Right cardiac atrium (tissue), 5 donors: Measurements from ENCODE around the gene ARHGAP10. TPM values are rescaled to one million over a fixed set of nuclear protein-coding genes. Genes with fewer than 3 reads are reported as not detected.
A peak's percentile ranks its signal among the peaks of the same experiment; 100 is the strongest.

Experiments used
- ATAC-seq, 2 donors: fragments of 200-7000 bp; cut with Tn5 transposase; one replicate each; pipeline versions ENCODE4 v1.8.0 to v1.9.1; 2020; ENCODE audit warnings: moderate library complexity in 2 of 2, mild to moderate bottlenecking in 1 of 2
- DNase-seq, 3 donors: peaks; one replicate each; pipeline ENCODE4 v3.0.0-alpha.2; 2020
- H3K27ac ChIP-seq: one replicate; pipeline ENCODE4 v1.5.1; 2013; ENCODE audit warnings: mild to moderate bottlenecking, low read length, control low read depth, moderate library complexity
- H3K27me3 ChIP-seq: one replicate; pipeline ENCODE4 v1.6.1; 2013; ENCODE audit not compliant: control insufficient read depth, insufficient read depth
- H3K4me1 ChIP-seq: one replicate; pipeline ENCODE4 v1.6.1; 2013; ENCODE audit warnings: low read length; ENCODE audit not compliant: control insufficient read depth, insufficient read depth
- H3K4me3 ChIP-seq: one replicate; pipeline ENCODE4 v1.5.1; 2013; ENCODE audit warnings: low read length, control low read depth
- H3K9me3 ChIP-seq: one replicate; pipeline ENCODE4 v1.6.1; 2013; ENCODE audit warnings: low read length; ENCODE audit not compliant: control insufficient read depth
- WGBS: extraction: QIAGEN DNeasy Blood & Tissue Kit; methylation state at CpG from one replicate; pipeline ENCODE4 v1.1.7; 2013; 5-methylcytosine and 5-hydroxymethylcytosine counted together
- intact Hi-C, 4 donors: fragments of 100-400 bp; cut with DNase I; formaldehyde crosslinking; loops; one replicate each; pipeline versions ENCODE4 v1.11.0 to v1.14.0; 2022 to 2023
- polyA plus RNA-seq: library from polyadenylated mRNA; stranded (reverse); fragments of 200-250 nt; gene quantifications from one replicate; pipeline ENCODE4 v1.2.3, GENCODE V29; 2013
- total RNA-seq, 4 donors: library from RNA; stranded (reverse); fragmentation: NEBNext Ultra II Directional; extraction: Animal tissue kit (Norgen Biotek cat#: 25700); gene quantifications; one replicate each; pipeline ENCODE4 v1.2.1, GENCODE V29; 2021
- donor health status: healthy with polysubstance abuse.
- donor health status: DM: no; HTN: yes; CAD: no.
- donor health status: DM: no; HTN: no; CAD: no.
- donor health status: DM: no; HTN: yes; CAD: no; lungs with severe emphysema.
- donor health status: DM: yes; HTN: yes; CAD: no.

ARHGAP10 gene
- total and polyA plus RNA-seq, 5 donors = 36.7 to 54.1 (median 47.3) TPM

DNA sequence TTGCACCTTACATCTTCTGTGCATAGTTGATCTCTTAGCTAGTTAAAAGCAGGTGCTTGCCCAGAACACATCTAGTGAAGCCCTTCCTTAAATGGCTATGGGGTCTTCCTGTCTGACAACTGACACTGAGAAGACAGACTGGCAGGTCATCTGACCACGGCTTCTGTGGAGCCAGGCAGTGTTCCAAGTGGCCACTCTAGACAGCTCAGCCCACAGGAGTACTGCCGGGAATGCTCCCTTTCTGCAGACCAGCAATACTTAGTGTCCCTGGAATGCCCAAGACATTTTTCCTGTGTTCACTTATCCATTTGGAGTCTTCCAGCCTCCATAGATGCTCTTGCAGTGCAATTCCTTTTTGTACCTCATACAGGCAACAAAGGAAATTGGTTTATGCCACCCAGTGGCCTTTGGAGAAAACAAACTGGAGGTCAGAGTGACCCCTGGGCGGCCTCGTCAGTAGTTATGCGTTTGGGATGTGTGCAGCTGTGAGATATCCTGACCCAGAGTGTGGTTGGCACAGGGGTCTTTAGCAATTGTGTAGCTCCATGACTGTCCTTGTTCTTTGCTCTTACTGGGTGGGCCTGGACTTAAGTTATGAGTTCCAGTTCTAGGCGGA is 335.5 kb downstream of the ARHGAP10 start:
- Histone ChIP-seq H3K27ac (peak overlapping the region; percentile 43), H3K27me3 (no peaks in the 10 kb centered on the region), H3K4me3 (no peak overlapping the region), H3K4me1 (peaks cover 11% of the 10 kb centered on the region), H3K9me3 (no peaks in the 10 kb centered on the region)
- intact Hi-C loops = no loop called here
- DNase-seq = peak in 1 of 3 donors; percentile 51
- 68% methylated on average over 6 of the region's 6 CpGs for WGBS
- peak; percentile 17 to 22 for ATAC-seq

DNA sequence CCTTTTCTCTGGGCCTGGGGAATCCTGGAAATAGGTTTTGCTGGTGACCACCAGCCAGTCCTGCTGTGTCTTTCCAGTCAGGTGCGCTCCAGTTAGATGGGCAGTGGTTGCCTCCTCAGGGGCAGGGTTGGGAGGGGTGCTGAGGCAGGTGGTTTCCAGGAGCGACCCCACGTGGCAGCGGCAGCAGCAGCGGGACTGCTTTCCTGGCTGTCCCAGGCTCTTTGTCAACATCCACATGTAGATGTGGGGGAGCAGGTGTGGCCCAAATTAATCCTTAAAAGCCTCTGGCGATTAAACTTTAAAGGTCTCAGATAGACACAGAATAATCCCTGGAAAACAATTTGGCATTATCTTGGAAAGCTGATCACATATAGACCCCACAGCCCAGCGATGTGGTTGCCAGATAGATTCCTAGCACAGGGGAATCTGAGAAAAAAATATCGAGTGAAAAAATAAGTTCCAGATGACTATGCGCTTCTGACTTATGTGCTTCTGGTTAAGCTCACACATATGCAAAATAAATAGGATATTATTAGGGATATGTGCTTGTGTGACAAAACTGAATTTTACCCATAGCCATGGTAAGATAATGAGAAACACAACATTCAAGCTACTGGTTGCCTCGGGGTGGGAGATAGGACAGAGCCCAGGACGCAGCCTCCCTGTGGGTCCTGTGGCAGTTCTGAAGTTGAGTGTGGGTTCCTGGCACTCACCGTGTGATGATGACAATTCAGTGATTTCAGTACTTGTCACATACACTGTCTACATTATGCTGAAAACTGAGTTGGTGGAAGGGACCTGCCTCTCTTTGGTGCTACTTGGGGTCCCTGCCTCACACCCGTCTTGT is 336.4 kb downstream of the ARHGAP10 start:
- intact Hi-C loops = no loop called here
- Histone ChIP-seq H3K27me3 (no peaks in the 10 kb centered on the region), H3K4me1 (peaks cover 11% of the 10 kb centered on the region), H3K9me3 (no peaks in the 10 kb centered on the region), H3K4me3 (no peak overlapping the region), H3K27ac (peak overlapping the region; percentile 43)
- ATAC-seq = peak in 1 of 2 donors; percentile 4
- 70% methylated on average over 13 of the region's 13 CpGs for WGBS
- no peak for DNase-seq

DNA sequence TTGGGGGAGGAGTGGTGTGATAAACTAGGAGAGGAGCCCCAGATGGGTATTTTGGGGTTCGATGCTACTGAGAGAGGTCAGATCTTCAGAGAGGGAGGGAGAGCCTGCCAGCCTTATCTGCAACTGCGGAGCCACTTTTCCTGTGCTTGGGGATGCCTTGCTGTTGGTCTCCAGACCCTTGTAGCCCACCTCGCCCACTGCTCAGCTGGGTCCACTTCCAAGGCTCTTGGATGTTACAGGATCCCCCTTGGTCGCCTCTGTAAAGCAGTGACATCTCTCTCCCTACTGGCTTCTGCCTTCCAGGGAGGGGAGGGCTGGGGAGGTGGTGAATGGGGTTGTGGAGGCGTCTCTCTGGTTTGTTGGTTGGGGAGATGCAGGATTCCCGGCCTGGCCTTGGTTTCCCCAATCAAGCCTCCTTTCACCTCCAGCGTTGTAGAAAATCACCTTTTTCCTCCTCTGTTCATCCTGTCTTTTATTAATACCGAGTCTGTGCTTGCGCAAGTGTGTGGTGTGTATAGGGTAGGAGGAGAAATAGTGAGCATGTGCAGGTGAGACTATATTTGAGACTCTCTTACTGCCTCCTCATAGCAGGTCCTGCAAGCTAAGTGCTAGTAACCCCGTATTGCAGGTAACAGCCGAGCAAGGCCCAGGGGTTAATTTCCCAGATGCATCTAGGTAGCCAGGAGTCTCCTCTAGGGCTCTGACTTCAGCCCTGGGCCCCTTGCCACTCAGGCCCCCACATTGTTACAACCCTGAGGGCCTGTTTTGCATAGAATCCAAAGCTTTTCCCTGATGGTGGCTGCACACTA is 337.4 kb downstream of the ARHGAP10 start:
- H3K27me3 ChIP-seq = no peaks in the 10 kb centered on the region
- WGBS = 79% methylated on average over 11 of the region's 11 CpGs
- intact Hi-C loops = no loop called here
- no peaks in the 10 kb centered on the region for H3K9me3 ChIP-seq
- no peak for DNase-seq
- peaks cover 11% of the 10 kb centered on the region for H3K4me1 ChIP-seq
- H3K4me3 ChIP-seq = no peak overlapping the region
- H3K27ac ChIP-seq = peak overlapping the region; percentile 43
- no peak for ATAC-seq

DNA sequence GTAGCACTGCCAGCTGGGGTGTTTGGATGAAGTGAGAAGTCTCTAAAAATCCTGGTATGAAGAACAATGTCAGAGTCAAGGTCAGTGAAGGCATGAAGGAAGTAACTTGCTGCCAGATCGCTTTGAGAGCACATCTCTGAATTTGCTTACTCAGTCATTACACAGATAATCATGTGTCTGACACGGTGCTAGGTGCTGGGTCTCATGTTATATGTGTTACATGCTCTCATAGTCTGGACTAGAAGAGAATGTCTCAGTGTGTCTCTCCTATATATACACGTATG is 337.9 kb downstream of the ARHGAP10 start:
- intact Hi-C loops = no loop called here
- Histone ChIP-seq H3K4me1 (peaks cover 11% of the 10 kb centered on the region), H3K27ac (peak overlapping the region; percentile 43), H3K9me3 (no peaks in the 10 kb centered on the region), H3K27me3 (no peaks in the 10 kb centered on the region), H3K4me3 (no peak overlapping the region)
- peak in 1 of 2 donors; percentile 30 for ATAC-seq
- DNase-seq = no peak
- WGBS = 39% methylated on average over 3 of the region's 3 CpGs

DNA sequence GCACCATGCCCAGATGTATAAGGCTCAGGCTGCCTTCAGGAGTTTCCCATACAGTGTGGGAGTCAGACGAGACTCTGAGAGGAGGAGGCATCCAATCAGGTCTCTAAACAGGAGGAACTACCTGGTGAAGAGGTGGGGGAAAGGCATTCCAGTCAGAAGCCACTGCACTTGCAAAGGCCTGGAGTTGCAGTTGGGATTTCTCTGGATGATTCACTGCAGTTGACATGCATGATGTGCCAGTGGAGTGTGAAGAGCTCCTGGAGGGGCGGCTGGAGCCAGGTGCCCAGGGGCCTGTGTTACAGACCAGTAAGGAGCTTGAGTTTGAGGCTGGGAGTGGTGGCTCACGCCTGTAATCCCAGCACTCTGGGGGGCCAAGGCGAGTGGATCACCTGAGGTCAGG is 339.1 kb downstream of the ARHGAP10 start:
- no peaks in the 10 kb centered on the region for H3K9me3 ChIP-seq

DNA sequence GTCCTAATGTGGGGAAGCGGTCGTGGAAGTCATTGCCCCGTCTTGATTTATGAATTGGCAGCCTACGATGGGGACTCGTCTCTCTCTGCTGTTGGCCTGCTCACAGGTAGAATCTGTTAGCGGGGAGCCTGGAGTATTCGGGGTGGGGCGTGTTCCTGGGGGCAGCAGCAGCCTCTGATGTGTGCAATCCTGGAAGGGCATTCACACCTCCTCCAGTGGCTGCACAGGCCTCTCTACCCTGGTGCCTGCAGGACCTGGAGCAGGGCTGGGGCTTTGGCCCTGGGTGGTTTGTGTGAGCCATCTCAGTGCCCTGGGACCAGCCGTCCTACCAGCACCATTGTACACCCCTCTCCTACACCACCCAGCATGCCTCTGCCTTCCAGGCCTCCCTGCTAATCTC is 340.9 kb downstream of the ARHGAP10 start:
- H3K4me3 ChIP-seq = no peak overlapping the region
- intact Hi-C loops = no loop called here
- H3K27ac ChIP-seq = no peak overlapping the region
- DNase-seq (peak in 1 of 3 donors; percentile 44), ATAC-seq (no peak)
- H3K9me3 ChIP-seq = no peaks in the 10 kb centered on the region
- no peaks in the 10 kb centered on the region for H3K27me3 ChIP-seq
- WGBS = 96% methylated on average over 9 of the region's 9 CpGs
- H3K4me1 ChIP-seq = peaks cover 7% of the 10 kb centered on the region

More for the DNA sequence above, 339.1 kb downstream of the ARHGAP10 start:
- no peak for ATAC-seq
- intact Hi-C loops = no loop called here
- H3K27me3 ChIP-seq = no peaks in the 10 kb centered on the region
- WGBS = 84% methylated on average over 4 of the region's 4 CpGs
- H3K4me1 ChIP-seq = peaks cover 10% of the 10 kb centered on the region
- H3K27ac ChIP-seq = no peak overlapping the region
- no peak for DNase-seq
- no peak overlapping the region for H3K4me3 ChIP-seq

DNA sequence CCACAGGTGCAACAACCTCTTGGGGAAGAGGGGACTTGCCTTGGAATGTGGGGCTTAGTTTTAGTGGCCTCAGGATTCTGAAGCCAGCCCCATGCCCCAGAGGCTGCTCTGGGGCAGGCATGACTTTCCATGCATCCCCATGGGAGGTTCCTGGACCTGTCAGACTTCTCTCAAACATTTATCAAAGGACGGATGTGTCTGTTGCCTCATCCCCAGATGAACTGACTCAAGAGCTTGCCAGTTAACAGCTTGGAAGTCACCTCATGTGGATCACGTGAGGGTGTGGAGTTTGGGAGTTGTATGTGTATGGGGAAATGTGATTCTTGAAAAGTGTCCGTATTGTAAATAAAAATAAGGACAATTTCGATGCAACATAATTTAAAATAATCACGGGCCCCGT is 341.5 kb downstream of the ARHGAP10 start:
- intact Hi-C loops = no loop called here
- DNase-seq (no peak), ATAC-seq (peak in 1 of 2 donors; percentile 13)
- Histone ChIP-seq H3K27ac (no peak overlapping the region), H3K4me3 (no peak overlapping the region), H3K4me1 (peaks cover 7% of the 10 kb centered on the region), H3K9me3 (no peaks in the 10 kb centered on the region), H3K27me3 (no peaks in the 10 kb centered on the region)
- 81% methylated on average over 6 of the region's 6 CpGs for WGBS

DNA sequence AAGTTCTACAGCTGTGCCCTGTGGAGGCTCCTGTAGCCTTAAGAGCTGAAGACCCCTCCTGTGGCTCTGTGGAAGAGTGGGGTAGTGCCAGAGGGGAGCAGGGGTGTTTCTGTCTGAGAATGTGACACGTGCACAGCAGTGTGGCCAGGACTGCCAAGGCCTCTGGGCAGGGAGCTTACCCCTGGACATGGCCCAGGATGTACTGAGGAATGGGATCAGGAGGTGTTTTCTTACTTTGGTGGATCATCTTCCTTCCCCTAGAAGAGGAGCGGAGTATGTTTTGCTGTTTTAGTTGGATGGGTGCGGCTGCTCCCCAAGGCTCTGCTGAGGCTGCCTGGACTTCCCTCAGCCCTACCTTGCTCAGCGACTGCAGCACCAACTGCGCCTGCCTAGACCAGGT is 342.6 kb downstream of the ARHGAP10 start:
- WGBS = 92% methylated on average over 5 of the region's 5 CpGs
- ATAC-seq (no peak), DNase-seq (no peak)
- Histone ChIP-seq H3K27me3 (no peaks in the 10 kb centered on the region), H3K4me1 (peaks cover 3% of the 10 kb centered on the region), H3K27ac (no peak overlapping the region), H3K9me3 (no peaks in the 10 kb centered on the region), H3K4me3 (no peak overlapping the region)
- intact Hi-C loops = no loop called here

DNA sequence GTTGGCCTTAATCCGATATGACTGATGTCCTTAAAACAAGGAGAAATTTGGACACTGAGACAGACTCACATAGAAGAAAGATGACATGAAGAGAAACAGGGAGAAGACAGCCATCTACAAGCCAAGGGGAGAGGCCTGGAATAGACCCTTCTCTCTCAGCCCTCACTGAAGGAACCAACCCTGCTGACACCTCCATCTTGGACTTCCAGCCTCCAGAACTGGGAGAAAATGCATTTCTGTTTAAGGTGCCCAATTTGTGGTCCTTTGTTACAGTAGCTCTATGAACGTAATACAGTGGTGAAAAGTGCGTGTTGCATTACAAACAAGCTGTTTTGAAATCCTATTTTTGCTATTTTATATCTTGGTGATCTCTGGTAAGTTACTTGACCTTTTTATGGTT is 343.6 kb downstream of the ARHGAP10 start:
- Histone ChIP-seq H3K27ac (no peak overlapping the region), H3K4me3 (no peak overlapping the region), H3K4me1 (peaks cover 1% of the 10 kb centered on the region), H3K9me3 (no peaks in the 10 kb centered on the region), H3K27me3 (no peaks in the 10 kb centered on the region)
- intact Hi-C loops = no loop called here
- WGBS = 98% methylated on average over 3 of the region's 3 CpGs
- ATAC-seq = no peak
- DNase-seq = no peak

DNA sequence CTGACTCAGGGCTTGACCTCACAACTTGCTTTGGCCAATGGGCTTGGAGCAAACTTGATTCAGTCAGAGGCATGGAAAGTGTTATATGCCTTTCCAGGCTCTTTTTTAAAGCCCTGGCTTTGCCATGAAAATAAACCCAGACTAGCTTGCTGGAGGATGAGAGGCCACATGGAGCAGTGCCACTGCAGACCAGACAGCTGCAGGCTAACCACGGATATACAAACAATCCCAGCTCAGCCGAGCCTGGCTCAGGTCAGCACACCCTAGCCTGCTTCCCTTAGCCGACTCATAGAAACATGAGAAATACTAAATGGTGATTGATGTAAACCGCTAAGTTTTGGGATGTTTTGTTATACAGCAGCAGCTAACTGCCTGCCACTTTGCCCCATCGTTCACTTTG is 345.1 kb downstream of the ARHGAP10 start:
- Histone ChIP-seq H3K27ac (no peak overlapping the region), H3K27me3 (no peaks in the 10 kb centered on the region), H3K4me1 (peaks cover 1% of the 10 kb centered on the region), H3K9me3 (no peaks in the 10 kb centered on the region), H3K4me3 (no peak overlapping the region)
- intact Hi-C loops = no loop called here
- no peak for ATAC-seq
- DNase-seq = no peak
- WGBS = 92% methylated on average over 5 of the region's 5 CpGs

DNA sequence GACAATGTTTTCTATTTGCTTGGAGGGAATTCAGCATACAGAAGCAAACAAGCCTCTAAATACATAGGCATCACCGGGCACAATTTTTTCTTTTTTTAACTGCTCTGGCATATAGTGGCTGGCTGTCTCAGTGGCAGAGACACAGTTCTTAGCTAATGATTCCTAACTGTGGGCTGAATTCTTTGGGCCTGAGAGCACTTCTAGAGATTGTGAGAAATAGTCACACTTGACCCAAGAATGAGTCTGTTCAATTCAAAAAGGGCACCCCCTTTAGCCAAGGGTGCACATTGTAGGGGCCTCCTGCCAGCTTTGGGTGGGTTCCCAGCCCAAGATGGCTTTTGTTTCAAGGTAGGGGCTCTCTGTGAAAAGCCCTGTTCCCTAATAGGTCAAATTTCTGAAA is 345.7 kb downstream of the ARHGAP10 start:
- no peak for DNase-seq
- no peak overlapping the region for H3K4me3 ChIP-seq
- ATAC-seq = no peak
- H3K9me3 ChIP-seq = no peaks in the 10 kb centered on the region
- 83% methylated on average over 1 of the region's 1 CpG for WGBS
- no peak overlapping the region for H3K27ac ChIP-seq
- H3K27me3 ChIP-seq = no peaks in the 10 kb centered on the region
- intact Hi-C loops = no loop called here
- peaks cover 1% of the 10 kb centered on the region for H3K4me1 ChIP-seq
